Transverse colon (tissue), 4 donors: ENCODE measurements around the gene AFAP1L1.

Source experiments
- CTCF ChIP-seq, 5 experiments: fragments of 200-600 bp in 3 of 5; fragments of 450-650 bp in 2 of 5; sonication (generic) in 3 of 5; IDR thresholded peaks; 1 replicate in 2 of 5; 2 replicates in 3 of 5; pipeline ENCODE4 v1.5.1; 2016 to 2017; ENCODE audit warnings: antibody characterized with exemption in 5 of 5, inconsistent platforms in 3 of 5, mild to moderate bottlenecking in 2 of 5, moderate library complexity in 1 of 5
- POLR2AphosphoS5 ChIP-seq, 3 donors: sonication (generic); formaldehyde crosslinking; IDR thresholded peaks; one replicate each; pipeline ENCODE4 v1.6.1; 2016; ENCODE audit warnings: antibody characterized with exemption in 3 of 3

GRCh38 chr5:149381261-149381985 lies 109.8 kb downstream of the AFAP1L1 start:
- no peak for TF ChIP-seq CTCF (IDR thresholded peaks at IDR 0.05)
- no peak for TF ChIP-seq POLR2AphosphoS5 (IDR thresholded peaks at IDR 0.05)
